Right cardiac atrium (tissue), 5 donors: ENCODE results near the gene TNFRSF1A. TPM values are rescaled to one million over a fixed set of nuclear protein-coding genes. Genes with fewer than 3 reads are reported as not detected.

ENCODE experiments used
- ATAC-seq, 2 donors: fragments of 200-7000 bp; cut with Tn5 transposase; one replicate each; pipeline versions ENCODE4 v1.8.0 to v1.9.1; 2020; ENCODE audit warnings: moderate library complexity in 2 of 2, mild to moderate bottlenecking in 1 of 2
- DNase-seq, 3 donors: peaks; one replicate each; pipeline ENCODE4 v3.0.0-alpha.2; 2020
- H3K27ac ChIP-seq: one replicate; pipeline ENCODE4 v1.5.1; 2013; ENCODE audit warnings: mild to moderate bottlenecking, low read length, control low read depth, moderate library complexity
- H3K27me3 ChIP-seq: one replicate; pipeline ENCODE4 v1.6.1; 2013; ENCODE audit not compliant: control insufficient read depth, insufficient read depth
- H3K4me1 ChIP-seq: one replicate; pipeline ENCODE4 v1.6.1; 2013; ENCODE audit warnings: low read length; ENCODE audit not compliant: control insufficient read depth, insufficient read depth
- H3K4me3 ChIP-seq: one replicate; pipeline ENCODE4 v1.5.1; 2013; ENCODE audit warnings: low read length, control low read depth
- H3K9me3 ChIP-seq: one replicate; pipeline ENCODE4 v1.6.1; 2013; ENCODE audit warnings: low read length; ENCODE audit not compliant: control insufficient read depth
- WGBS: extraction: QIAGEN DNeasy Blood & Tissue Kit; methylation state at CpG from one replicate; pipeline ENCODE4 v1.1.7; 2013; 5-methylcytosine and 5-hydroxymethylcytosine counted together
- intact Hi-C, 4 donors: fragments of 100-400 bp; cut with DNase I; formaldehyde crosslinking; loops; one replicate each; pipeline versions ENCODE4 v1.11.0 to v1.14.0; 2022 to 2023
- polyA plus RNA-seq: library from polyadenylated mRNA; stranded (reverse); fragments of 200-250 nt; gene quantifications from one replicate; pipeline ENCODE4 v1.2.3, GENCODE V29; 2013
- total RNA-seq, 4 donors: library from RNA; stranded (reverse); fragmentation: NEBNext Ultra II Directional; extraction: Animal tissue kit (Norgen Biotek cat#: 25700); gene quantifications; one replicate each; pipeline ENCODE4 v1.2.1, GENCODE V29; 2021
- donor health status: healthy with polysubstance abuse.
- donor health status: DM: no; HTN: yes; CAD: no.
- donor health status: DM: no; HTN: no; CAD: no.
- donor health status: DM: no; HTN: yes; CAD: no; lungs with severe emphysema.
- donor health status: DM: yes; HTN: yes; CAD: no.

Gene TNFRSF1A
- total and polyA plus RNA-seq, 5 donors: 41.3 to 103 (median 75.0) TPM

- 64% methylated on average over 15 of the region's 15 CpGs for WGBS
- intact Hi-C loops: no loop called here
- H3K27me3 ChIP-seq: no peaks in the 10 kb centered on the region
- ATAC-seq (no peak), DNase-seq (peak in 1 of 3 donors; percentile 67)
- peak overlapping the region; percentile 98 for H3K27ac ChIP-seq
- no peaks in the 10 kb centered on the region for H3K9me3 ChIP-seq
- peak overlapping the region; percentile 71 for H3K4me3 ChIP-seq
- H3K4me1 ChIP-seq: no peaks in the 10 kb centered on the region
These were observed 22.1 kb upstream of the TNFRSF1A start for GRCh38 chr12:6364044-6364374.

GRCh38 chr12:6363330-6364043 lies 21.6 kb upstream of the TNFRSF1A start:
- WGBS: 10% methylated on average over 59 of the region's 59 CpGs
- no peaks in the 10 kb centered on the region for H3K9me3 ChIP-seq
- peak overlapping the region; percentile 98 for H3K27ac ChIP-seq
- no peaks in the 10 kb centered on the region for H3K4me1 ChIP-seq
- DNase-seq (peak; percentile 78 to 91 (median 90)), ATAC-seq (peak; percentile 93 to 95)
- peak overlapping the region; percentile 71 for H3K4me3 ChIP-seq
- H3K27me3 ChIP-seq: no peaks in the 10 kb centered on the region
- intact Hi-C loops: no loop called here

- H3K4me3 ChIP-seq: peak overlapping the region; percentile 71
- DNase-seq (no peak), ATAC-seq (no peak)
- intact Hi-C loops: no loop called here
- H3K9me3 ChIP-seq: no peaks in the 10 kb centered on the region
- no peaks in the 10 kb centered on the region for H3K4me1 ChIP-seq
- H3K27me3 ChIP-seq: no peaks in the 10 kb centered on the region
- no peak overlapping the region for H3K27ac ChIP-seq
- 11% methylated on average over 4 of the region's 4 CpGs for WGBS
These were observed 21.1 kb upstream of the TNFRSF1A start for GRCh38 chr12:6363010-6363329.

DNA sequence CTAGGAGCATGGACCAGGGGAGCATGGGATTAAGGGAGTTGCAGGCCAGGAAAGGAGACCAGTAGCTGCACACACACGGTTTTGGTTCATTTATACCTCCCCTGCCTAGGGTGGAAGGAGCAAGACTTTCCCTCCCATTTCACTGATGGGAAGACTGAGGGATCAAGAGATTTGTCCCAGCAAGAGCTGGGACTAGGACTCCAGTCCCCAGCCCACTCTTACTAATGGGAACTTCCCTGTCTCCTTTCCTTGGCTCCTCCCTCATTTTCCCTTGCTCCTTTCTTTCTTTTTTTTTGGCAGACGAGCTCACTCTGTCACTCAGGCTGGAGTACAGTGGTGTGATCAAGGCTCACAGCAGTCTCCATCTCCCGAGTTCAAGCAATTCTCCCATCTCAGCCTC lies 20.5 kb upstream of the TNFRSF1A start:
- H3K9me3 ChIP-seq: no peaks in the 10 kb centered on the region
- DNase-seq (no peak), ATAC-seq (no peak)
- no peak overlapping the region for H3K4me3 ChIP-seq
- no peaks in the 10 kb centered on the region for H3K4me1 ChIP-seq
- WGBS: 69% methylated on average over 3 of the region's 3 CpGs
- no peak overlapping the region for H3K27ac ChIP-seq
- no peaks in the 10 kb centered on the region for H3K27me3 ChIP-seq
- intact Hi-C loops: no loop called here

- Histone ChIP-seq H3K27ac (no peak overlapping the region), H3K4me1 (no peaks in the 10 kb centered on the region), H3K9me3 (no peaks in the 10 kb centered on the region), H3K4me3 (no peak overlapping the region), H3K27me3 (no peaks in the 10 kb centered on the region)
- DNase-seq (peak; percentile 65 to 84 (median 82)), ATAC-seq (peak; percentile 30 to 49)
- 84% methylated on average over 14 of the region's 14 CpGs for WGBS
- intact Hi-C loops: no loop called here
These were observed 20.0 kb upstream of the TNFRSF1A start for GRCh38 chr12:6361834-6362233.

DNA sequence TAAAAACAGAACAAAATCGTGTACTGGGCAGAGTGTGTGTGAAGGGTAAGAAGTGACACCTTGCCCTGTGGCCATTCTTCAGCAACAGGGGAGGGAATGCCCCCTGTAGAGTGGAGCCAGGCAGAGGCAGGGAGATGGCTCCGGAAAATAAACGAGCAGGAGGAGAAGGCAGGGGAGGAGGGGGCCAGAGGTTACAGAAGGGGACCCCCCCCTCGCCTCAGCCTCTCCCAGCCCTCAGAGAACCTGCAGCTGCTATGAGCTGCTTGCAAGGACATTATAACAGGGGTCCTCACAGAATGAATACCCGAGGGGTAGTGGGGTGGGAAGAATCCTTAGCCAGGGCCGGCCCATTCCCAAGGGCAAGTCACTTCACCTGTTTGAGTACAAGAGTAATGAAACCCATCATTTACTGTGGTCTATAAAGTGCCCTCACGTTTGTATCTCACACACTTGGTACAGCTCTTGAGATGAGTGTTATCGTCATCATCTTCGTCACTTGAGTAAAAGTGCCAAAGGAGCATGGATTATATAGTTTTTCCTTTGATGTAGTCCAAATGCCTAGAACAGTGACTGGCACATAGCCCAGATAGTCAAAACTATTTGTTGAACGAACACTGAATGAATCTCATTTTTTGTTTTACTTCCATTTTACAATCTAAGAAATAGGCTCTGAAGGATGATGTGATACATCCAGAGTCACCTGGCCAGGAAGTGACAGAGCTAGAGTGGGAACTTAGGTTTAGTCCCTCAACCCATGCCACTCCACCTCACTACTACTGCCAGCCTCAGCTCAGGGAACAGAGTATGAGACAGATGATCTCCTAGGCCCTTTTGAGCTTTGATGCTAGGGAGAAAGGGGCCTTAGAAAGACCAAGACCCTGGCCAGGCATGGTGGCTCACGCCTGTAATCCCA lies 19.0 kb upstream of the TNFRSF1A start:
- no peak for ATAC-seq
- WGBS: 72% methylated on average over 11 of the region's 11 CpGs
- Histone ChIP-seq H3K27ac (no peak overlapping the region), H3K27me3 (no peaks in the 10 kb centered on the region), H3K4me3 (no peak overlapping the region), H3K4me1 (no peaks in the 10 kb centered on the region), H3K9me3 (no peaks in the 10 kb centered on the region)
- DNase-seq: no peak
- intact Hi-C loops: no loop called here

DNA sequence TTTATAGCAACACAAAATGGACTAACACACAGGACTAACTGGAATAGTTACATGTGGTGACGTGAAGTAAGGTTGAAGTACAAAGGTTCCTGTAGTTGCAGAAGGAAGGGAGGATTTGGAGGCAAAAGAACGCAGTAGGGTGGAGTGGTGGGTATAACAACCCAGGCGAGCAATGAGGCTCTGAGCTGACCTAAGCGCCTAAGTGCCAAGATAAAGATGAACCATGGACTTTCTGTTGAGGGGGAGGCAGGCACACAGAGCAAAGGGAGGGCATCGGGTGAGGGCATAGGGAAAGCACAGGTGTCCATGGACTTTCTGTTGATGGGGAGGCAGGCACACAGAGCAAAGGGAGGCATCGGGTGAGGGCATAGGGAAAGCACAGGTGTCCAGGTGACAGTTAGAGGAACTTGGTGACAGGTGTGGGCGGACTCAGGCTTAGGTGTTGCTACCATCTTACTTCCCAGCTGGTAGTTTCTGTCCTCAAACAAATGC lies 18.2 kb upstream of the TNFRSF1A start:
- intact Hi-C loops: no loop called here
- Histone ChIP-seq H3K4me1 (no peaks in the 10 kb centered on the region), H3K4me3 (no peak overlapping the region), H3K27ac (no peak overlapping the region), H3K27me3 (no peaks in the 10 kb centered on the region), H3K9me3 (no peaks in the 10 kb centered on the region)
- WGBS: 84% methylated on average over 7 of the region's 7 CpGs
- ATAC-seq (no peak), DNase-seq (no peak)

DNA sequence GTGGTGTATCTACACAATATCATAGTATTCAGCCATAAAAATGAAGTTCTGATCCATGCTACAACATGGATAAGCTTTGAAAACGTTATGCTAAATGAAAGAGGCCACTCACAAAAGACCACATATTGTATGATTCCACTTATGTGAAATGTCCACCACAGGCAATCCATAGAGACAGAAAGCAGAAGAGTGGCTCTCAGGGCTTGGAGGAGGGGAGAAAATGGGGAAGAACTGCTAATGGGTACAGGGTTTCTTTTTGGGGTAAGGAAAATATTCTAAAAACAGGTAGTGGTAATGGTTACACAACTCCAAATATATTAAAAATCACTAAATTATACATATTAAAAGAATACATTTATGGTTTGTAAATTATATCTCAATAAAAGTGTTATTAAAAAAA lies 17.0 kb upstream of the TNFRSF1A start:
- intact Hi-C loops: no loop called here
- H3K4me3 ChIP-seq: no peak overlapping the region
- no peaks in the 10 kb centered on the region for H3K4me1 ChIP-seq
- no peaks in the 10 kb centered on the region for H3K27me3 ChIP-seq
- 57% methylated on average over 1 of the region's 1 CpG for WGBS
- H3K9me3 ChIP-seq: no peaks in the 10 kb centered on the region
- ATAC-seq: no peak
- DNase-seq: no peak
- H3K27ac ChIP-seq: no peak overlapping the region

GRCh38 chr12:6356374-6356820 lies 14.5 kb upstream of the TNFRSF1A start:
- intact Hi-C loops: no loop called here
- ATAC-seq: no peak
- no peak overlapping the region for H3K27ac ChIP-seq
- WGBS: 89% methylated on average over 5 of the region's 5 CpGs
- no peak for DNase-seq
- no peak overlapping the region for H3K4me3 ChIP-seq
- H3K9me3 ChIP-seq: no peaks in the 10 kb centered on the region
- no peaks in the 10 kb centered on the region for H3K27me3 ChIP-seq
- peaks cover 2% of the 10 kb centered on the region for H3K4me1 ChIP-seq

- no peak overlapping the region for H3K4me3 ChIP-seq
- H3K4me1 ChIP-seq: peaks cover 2% of the 10 kb centered on the region
- no peak overlapping the region for H3K27ac ChIP-seq
- H3K27me3 ChIP-seq: no peaks in the 10 kb centered on the region
- intact Hi-C loops: no loop called here
- DNase-seq: no peak
- H3K9me3 ChIP-seq: no peaks in the 10 kb centered on the region
- no peak for ATAC-seq
- WGBS: 72% methylated on average over 8 of the region's 8 CpGs
These were observed 13.9 kb upstream of the TNFRSF1A start for GRCh38 chr12:6355491-6356373.
